Ovary (tissue), 9 donors: ENCODE results near the gene DENND5B. TPM values are rescaled to one million over a fixed set of nuclear protein-coding genes. Genes with fewer than 3 reads are reported as not detected.

ENCODE experiments used
- DNase-seq, 5 donors: peaks; one replicate each; pipeline ENCODE4 v3.0.0-alpha.2; 2019 to 2020
- H3K27ac ChIP-seq, 2 donors: fragments of 200-600 bp; one replicate each; pipeline versions ENCODE4 v1.5.1 to v1.8.0; 2019 to 2022
- H3K27me3 ChIP-seq: fragments of 200-600 bp; one replicate; pipeline ENCODE4 v1.8.0; 2022
- H3K36me3 ChIP-seq: fragments of 200-600 bp; sonication (generic); one replicate; pipeline ENCODE4 v1.5.1; 2019
- H3K4me1 ChIP-seq: one replicate; pipeline ENCODE4 v1.8.1; 2013; ENCODE audit warnings: mild to moderate bottlenecking, moderate library complexity; ENCODE audit not compliant: insufficient read depth
- H3K4me3 ChIP-seq: fragments of 200-600 bp; sonication (generic); one replicate; pipeline ENCODE4 v1.5.1; 2017
- H3K9me3 ChIP-seq, 2 donors: fragments of 200-600 bp in 1 of 2; sonication (generic) in 1 of 2; one replicate each; pipeline versions ENCODE4 v1.5.1 to v1.8.1; 2013 to 2019; ENCODE audit warnings: mild to moderate bottlenecking in 1 of 2, moderate library complexity in 1 of 2
- EP300 ChIP-seq: sonication (generic); formaldehyde crosslinking; IDR thresholded peaks from one replicate; pipeline ENCODE4 v1.6.1; 2017; ENCODE audit warnings: antibody characterized with exemption
- POLR2A ChIP-seq: fragments of 450-650 bp; IDR thresholded peaks from one replicate; pipeline ENCODE4 v1.6.1; 2017; ENCODE audit warnings: antibody characterized with exemption, mild to moderate bottlenecking, moderate library complexity
- WGBS, 3 donors: extraction: QIAGEN DNeasy Blood & Tissue Kit in 1 of 3; methylation state at CpG; one replicate each; pipeline versions ENCODE4 v1.1.5 to v1.1.7; 2013 to 2017; 5-methylcytosine and 5-hydroxymethylcytosine counted together
- intact Hi-C, 4 donors: fragments of 100-400 bp; cut with DNase I; formaldehyde crosslinking; loops; one replicate each; pipeline versions ENCODE4 v1.11.0 to v1.15.1; 2022 to 2023
- polyA plus RNA-seq, 2 donors: library from polyadenylated mRNA; stranded (reverse); fragments of 200-250 nt in 1 of 2; fragments of 350-450 nt in 1 of 2; fragmentation: Illumina TruSeq in 1 of 2; extraction: RNeasy Lipid Tissue Mini Kit (QIAGEN cat#74804) in 1 of 2; gene quantifications; one replicate each; pipeline ENCODE4 v1.2.3, GENCODE V29; 2013 to 2014
- total RNA-seq, 7 donors: library from RNA; depleted of rRNA in 2 of 7; stranded (reverse); fragments of >200 nt in 2 of 7; fragmentation: NEBNext Ultra II Directional in 3 of 7; extraction: Animal tissue kit (Norgen Biotek cat#: 25700) in 3 of 7; gene quantifications; one replicate each; pipeline versions ENCODE4 v1.1.0 to v1.2.4, GENCODE V29; 2016 to 2023
- TF ChIP-seq, protein P1 (sequence below), 3 donors: fragments of 450-650 bp in 2 of 3; fragments of 200-600 bp in 1 of 3; IDR thresholded peaks; one replicate each; pipeline versions ENCODE4 v1.5.1 to v1.8.0; 2016 to 2022; ENCODE audit warnings: antibody characterized with exemption in 3 of 3, mild to moderate bottlenecking in 1 of 3
- donor health status: DM: no; HTN: no; CAD: no; lungs with moderate emphysema.
- donor health status: DM: no; HTN: no; CAD: no.
- donor health status: Bipolar disorder and iron deficiency.
- donor health status: DM: yes; HTN: yes; CAD: no.
- donor health status: DM: no; HTN: no; CAD: no.
- donor health status: DM: yes; HTN: yes; CAD: no.

DENND5B gene
- total and polyA plus RNA-seq, 9 donors = 13.9 to 70.7 (median 47.9) TPM

- Histone ChIP-seq H3K36me3 (no peaks in the 10 kb centered on the region), H3K9me3 (no peaks in the 10 kb centered on the region), H3K27ac (no peak overlapping the region), H3K4me3 (no peak overlapping the region), H3K4me1 (no peaks in the 10 kb centered on the region), H3K27me3 (no peaks in the 10 kb centered on the region)
- TF ChIP-seq, protein P1, sequence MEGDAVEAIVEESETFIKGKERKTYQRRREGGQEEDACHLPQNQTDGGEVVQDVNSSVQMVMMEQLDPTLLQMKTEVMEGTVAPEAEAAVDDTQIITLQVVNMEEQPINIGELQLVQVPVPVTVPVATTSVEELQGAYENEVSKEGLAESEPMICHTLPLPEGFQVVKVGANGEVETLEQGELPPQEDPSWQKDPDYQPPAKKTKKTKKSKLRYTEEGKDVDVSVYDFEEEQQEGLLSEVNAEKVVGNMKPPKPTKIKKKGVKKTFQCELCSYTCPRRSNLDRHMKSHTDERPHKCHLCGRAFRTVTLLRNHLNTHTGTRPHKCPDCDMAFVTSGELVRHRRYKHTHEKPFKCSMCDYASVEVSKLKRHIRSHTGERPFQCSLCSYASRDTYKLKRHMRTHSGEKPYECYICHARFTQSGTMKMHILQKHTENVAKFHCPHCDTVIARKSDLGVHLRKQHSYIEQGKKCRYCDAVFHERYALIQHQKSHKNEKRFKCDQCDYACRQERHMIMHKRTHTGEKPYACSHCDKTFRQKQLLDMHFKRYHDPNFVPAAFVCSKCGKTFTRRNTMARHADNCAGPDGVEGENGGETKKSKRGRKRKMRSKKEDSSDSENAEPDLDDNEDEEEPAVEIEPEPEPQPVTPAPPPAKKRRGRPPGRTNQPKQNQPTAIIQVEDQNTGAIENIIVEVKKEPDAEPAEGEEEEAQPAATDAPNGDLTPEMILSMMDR (IDR thresholded peaks at IDR 0.05) = no peak
- TF ChIP-seq EP300 (no peak), POLR2A (no peak)
- 91 to 92% (median 92%) methylated on average over 5 of the region's 5 CpGs for WGBS, 3 donors
- intact Hi-C loops = no loop called here
- no peak for DNase-seq
Measured at GRCh38 chr12:31393004-31393550, 197.9 kb downstream of the DENND5B start.

DNA sequence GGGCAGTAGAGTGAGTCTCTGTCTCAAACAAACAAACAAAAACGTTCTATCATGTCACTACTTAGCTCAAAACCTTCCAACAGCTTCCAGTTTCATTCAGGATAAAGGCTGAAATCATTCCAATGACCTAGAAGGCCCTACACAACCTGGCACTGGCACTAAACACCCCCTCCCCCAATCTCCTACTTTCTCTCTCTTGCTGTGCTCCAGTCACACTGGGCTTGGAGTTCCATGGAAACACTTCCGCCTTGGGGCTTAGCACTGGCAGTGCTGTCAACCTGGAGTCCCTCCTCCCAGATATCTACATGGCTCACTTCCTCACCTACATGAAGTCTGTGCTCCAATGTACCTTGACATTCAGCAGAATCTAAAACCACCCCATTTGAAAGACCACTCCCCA, 199.9 kb downstream of the DENND5B start:
- H3K4me3 ChIP-seq = no peak overlapping the region
- H3K9me3 ChIP-seq = no peaks in the 10 kb centered on the region
- no peak overlapping the region for H3K27ac ChIP-seq
- H3K27me3 ChIP-seq = no peaks in the 10 kb centered on the region
- WGBS, 3 donors = 74 to 85% (median 80%) methylated on average over 2 of the region's 2 CpGs
- no peak for DNase-seq
- intact Hi-C loops = no loop called here
- TF ChIP-seq, protein P1 (IDR thresholded peaks at IDR 0.05) = no peak
- no peak for TF ChIP-seq EP300
- TF ChIP-seq POLR2A = no peak
- no peaks in the 10 kb centered on the region for H3K36me3 ChIP-seq
- no peaks in the 10 kb centered on the region for H3K4me1 ChIP-seq

DNA sequence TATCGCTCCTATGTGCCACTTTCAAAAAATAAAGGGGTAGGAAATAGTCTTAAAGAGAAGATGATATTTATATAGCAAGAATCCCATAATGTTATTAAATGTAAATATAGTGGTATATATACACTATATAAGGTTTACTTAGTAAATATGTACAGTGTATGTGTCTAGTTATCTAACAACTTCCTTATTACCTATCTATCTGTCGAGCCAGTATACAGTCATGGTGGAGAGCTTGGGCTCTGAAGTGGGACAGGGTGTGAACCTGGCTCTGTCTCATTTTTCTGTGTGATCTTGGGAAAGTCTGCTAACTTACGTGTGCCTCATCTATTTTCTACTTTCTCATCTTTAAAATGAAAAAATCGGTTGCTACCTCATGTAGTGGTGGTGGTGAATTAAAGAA, 202.2 kb downstream of the DENND5B start:
- Histone ChIP-seq H3K36me3 (no peaks in the 10 kb centered on the region), H3K9me3 (no peaks in the 10 kb centered on the region), H3K4me1 (no peaks in the 10 kb centered on the region), H3K27me3 (no peaks in the 10 kb centered on the region), H3K4me3 (no peak overlapping the region), H3K27ac (no peak overlapping the region)
- intact Hi-C loops = no loop called here
- WGBS, 3 donors = 94 to 97% (median 94%) methylated on average over 4 of the region's 4 CpGs
- TF ChIP-seq EP300 = no peak
- no peak for TF ChIP-seq POLR2A
- TF ChIP-seq, protein P1 (IDR thresholded peaks at IDR 0.05) = no peak
- no peak for DNase-seq

DNA sequence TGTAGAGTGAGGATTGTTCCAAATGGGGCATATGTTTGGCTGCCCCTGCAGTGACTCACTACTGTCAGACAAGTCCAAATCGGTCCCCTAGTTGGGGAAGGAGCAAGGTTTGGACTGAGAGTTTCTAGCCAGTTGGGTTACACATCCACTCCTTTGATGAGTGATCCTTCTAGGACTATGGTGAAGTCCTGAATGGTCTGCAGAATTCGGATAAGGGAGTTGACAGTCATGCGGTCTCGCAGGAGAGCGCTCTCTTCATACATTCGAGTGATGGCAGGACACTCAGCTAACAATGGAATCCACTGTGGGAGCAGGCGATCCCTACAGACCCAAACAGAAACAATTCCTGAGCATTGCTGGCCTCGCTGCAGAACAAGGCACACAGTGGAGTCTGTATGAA, 203.5 kb downstream of the DENND5B start:
- Histone ChIP-seq H3K27me3 (no peaks in the 10 kb centered on the region), H3K4me3 (no peak overlapping the region), H3K4me1 (no peaks in the 10 kb centered on the region), H3K36me3 (no peaks in the 10 kb centered on the region), H3K27ac (no peak overlapping the region), H3K9me3 (no peaks in the 10 kb centered on the region)
- DNase-seq = no peak
- intact Hi-C loops = no loop called here
- 82 to 86% (median 83%) methylated on average over 8 of the region's 8 CpGs for WGBS, 3 donors
- TF ChIP-seq POLR2A (no peak), EP300 (no peak)
- TF ChIP-seq, protein P1 (IDR thresholded peaks at IDR 0.05) = no peak
